DMS153 (cell line): ENCODE data around the gene FGD5.
"Not testable (repeated sequence)": the region's sequence is repeated elsewhere in the genome, so short reads cannot be mapped to it uniquely, and the experiment has no call there.

Experiments used
- DNase-seq: peaks from one replicate; lab custom pipeline; 2025; lab: John Stamatoyannopoulos, UW

The FGD5 gene

GRCh38 chr3:14903501-14903900 is 84.7 kb downstream of the FGD5 start:
- not testable (repeated sequence) for DNase-seq

- no peak for DNase-seq
These were observed 86.4 kb downstream of the FGD5 start for GRCh38 chr3:14905055-14905657.

- DNase-seq = no peak
These were observed 87.7 kb downstream of the FGD5 start for GRCh38 chr3:14906355-14906971.

GRCh38 chr3:14907043-14907966 is 88.5 kb downstream of the FGD5 start:
- DNase-seq = no peak

- no peak for DNase-seq
These were observed 90.5 kb downstream of the FGD5 start for GRCh38 chr3:14909250-14909649.

- DNase-seq = no peak
These were observed 92.9 kb downstream of the FGD5 start for GRCh38 chr3:14911651-14912050.

- DNase-seq = no peak
These were observed 94.5 kb downstream of the FGD5 start for GRCh38 chr3:14913071-14913925.

- DNase-seq = no peak
These were observed 95.4 kb downstream of the FGD5 start for GRCh38 chr3:14913926-14914778.

- no peak for DNase-seq
These were observed 96.0 kb downstream of the FGD5 start for GRCh38 chr3:14914779-14915117.

GRCh38 chr3:14915636-14916222 is 97.0 kb downstream of the FGD5 start:
- DNase-seq = no peak

- DNase-seq = no peak
These were observed 99.6 kb downstream of the FGD5 start for GRCh38 chr3:14918356-14918860.

GRCh38 chr3:14920536-14920935 is 101.8 kb downstream of the FGD5 start:
- DNase-seq = no peak

- peak; percentile 16 for DNase-seq
These were observed 102.4 kb downstream of the FGD5 start for GRCh38 chr3:14921034-14921616.

GRCh38 chr3:14921811-14922705 is 103.3 kb downstream of the FGD5 start:
- no peak for DNase-seq

- DNase-seq = no peak
These were observed 104.1 kb downstream of the FGD5 start for GRCh38 chr3:14922863-14923262.

GRCh38 chr3:14923476-14923875 is 104.7 kb downstream of the FGD5 start:
- DNase-seq = no peak

GRCh38 chr3:14925729-14926591 is 107.2 kb downstream of the FGD5 start:
- no peak for DNase-seq

GRCh38 chr3:14926592-14926991 is 107.8 kb downstream of the FGD5 start:
- no peak for DNase-seq
